Chondrocyte (in vitro differentiated cells): ENCODE measurements around the gene SFPQ. TPM values are rescaled to one million over a fixed set of nuclear protein-coding genes. Genes with fewer than 3 reads are reported as not detected.

ENCODE experiments used
- DNase-seq: peaks from one replicate; pipeline ENCODE4 v3.0.0; 2021; ENCODE audit warnings: mixed read lengths, low spot score
- H3K27ac Mint-ChIP-seq: one replicate; pipeline ENCODE4 v1.8.0; 2021; ENCODE audit warnings: mild to moderate bottlenecking, moderate library complexity, mixed read lengths; ENCODE audit not compliant: unreplicated experiment
- H3K27me3 Mint-ChIP-seq: 2 replicates; pipeline ENCODE4 v1.8.0; 2021; ENCODE audit warnings: low read depth, mixed read lengths
- H3K36me3 Mint-ChIP-seq: 2 replicates; pipeline ENCODE4 v1.8.0; 2021; ENCODE audit warnings: low read depth, mixed read lengths
- H3K4me1 Mint-ChIP-seq: 2 replicates; pipeline ENCODE4 v1.8.0; 2021; ENCODE audit warnings: low read depth, mild to moderate bottlenecking, mixed read lengths
- H3K4me3 Mint-ChIP-seq: one replicate; pipeline ENCODE4 v1.8.0; 2021; ENCODE audit warnings: mild to moderate bottlenecking, moderate library complexity, mixed read lengths; ENCODE audit not compliant: unreplicated experiment
- H3K9me3 Mint-ChIP-seq: 2 replicates; pipeline ENCODE4 v1.8.0; 2021; ENCODE audit warnings: low read depth, mixed read lengths
- CTCF ChIP-seq: fragments of 200-600 bp; sonication (generic); IDR thresholded peaks from 2 replicates; pipeline ENCODE4 v1.5.0; 2021; ENCODE audit warnings: antibody characterized with exemption, mild to moderate bottlenecking, moderate library complexity
- total RNA-seq: library from RNA; stranded (reverse); gene quantifications from 3 replicates; pipeline ENCODE4 v1.2.1, GENCODE V29; 2021

The SFPQ gene
- total RNA-seq, 1 donor from 2014 or later, result 149 TPM

GRCh38 chr1:35191429-35192055 is 1.4 kb downstream of the SFPQ start:
- Mint-ChIP-seq H3K27me3 (no peaks in the 10 kb centered on the region), H3K27ac (peak overlapping the region; percentile 89), H3K36me3 (peaks cover 49% of the 10 kb centered on the region), H3K9me3 (no peaks in the 10 kb centered on the region), H3K4me1 (peaks cover 51% of the 10 kb centered on the region), H3K4me3 (peak overlapping the region; percentile 85)
- no peak for TF ChIP-seq CTCF
- DNase-seq, result no peak

DNA sequence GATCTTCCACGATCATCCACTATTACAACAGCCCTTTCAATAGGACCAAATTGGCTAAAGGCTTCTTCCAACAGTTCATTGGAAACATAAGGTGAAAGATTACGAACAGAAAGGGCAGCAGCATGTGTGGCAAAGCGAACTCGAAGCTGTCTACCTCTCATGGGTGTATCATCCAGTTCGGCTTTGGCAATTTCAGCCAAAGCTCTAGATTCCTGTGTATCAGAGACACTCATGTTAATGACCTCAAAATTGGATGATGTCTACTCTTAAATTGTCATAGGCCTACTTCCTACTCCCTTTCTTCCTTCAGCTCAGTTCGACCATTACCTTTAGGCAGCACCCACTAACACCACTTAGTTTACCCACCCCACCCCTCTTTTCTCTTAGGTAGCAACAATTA is 2.2 kb downstream of the SFPQ start:
- Mint-ChIP-seq H3K4me1 (peaks cover 54% of the 10 kb centered on the region), H3K27me3 (no peaks in the 10 kb centered on the region), H3K36me3 (peaks cover 53% of the 10 kb centered on the region), H3K9me3 (no peaks in the 10 kb centered on the region), H3K27ac (peak overlapping the region; percentile 89), H3K4me3 (peak overlapping the region; percentile 85)
- no peak for DNase-seq
- no peak for TF ChIP-seq CTCF

DNA sequence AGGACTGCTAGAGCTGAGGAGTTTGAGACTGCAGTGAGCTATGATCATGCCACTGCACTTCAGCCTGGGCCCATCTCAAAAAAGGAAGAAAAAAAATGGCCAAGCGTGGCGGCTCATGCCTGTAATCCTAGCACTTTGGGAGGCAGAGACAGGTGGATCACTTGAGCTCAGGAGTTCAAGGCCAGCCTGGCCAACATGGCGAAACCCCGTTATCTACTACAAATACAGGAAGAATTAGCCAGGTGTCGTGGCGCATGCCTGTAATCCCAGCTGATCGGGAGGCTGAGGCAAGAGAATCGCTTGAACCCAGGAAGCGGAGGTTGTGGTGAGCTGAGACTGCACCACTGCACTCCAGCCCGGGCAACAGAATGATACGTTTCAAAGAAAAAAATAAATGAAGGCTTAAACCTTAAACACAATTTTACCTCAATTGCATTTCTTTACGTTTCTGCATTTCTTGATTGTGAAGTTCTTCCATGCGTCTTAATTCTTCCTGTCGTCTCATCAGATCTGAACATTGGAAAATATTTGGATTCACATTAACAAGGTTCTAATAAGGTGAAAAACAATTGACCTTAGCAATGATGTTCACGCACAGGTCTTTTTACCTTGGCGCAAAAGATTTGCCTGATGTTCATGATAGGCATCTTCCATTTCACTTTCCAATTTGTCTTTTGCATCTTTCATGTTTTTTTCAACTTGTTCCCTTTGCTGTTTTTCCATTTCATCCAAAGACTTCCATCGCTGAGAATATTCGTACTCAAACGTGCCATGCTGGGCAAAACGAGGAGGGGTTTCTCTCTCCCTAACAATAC is 4.2 kb downstream of the SFPQ start:
- H3K4me3 Mint-ChIP-seq, result peak overlapping the region; percentile 85
- H3K4me1 Mint-ChIP-seq, result peaks cover 71% of the 10 kb centered on the region
- TF ChIP-seq CTCF, result no peak
- peaks cover 69% of the 10 kb centered on the region for H3K36me3 Mint-ChIP-seq
- no peaks in the 10 kb centered on the region for H3K9me3 Mint-ChIP-seq
- no peak for DNase-seq
- H3K27me3 Mint-ChIP-seq, result no peaks in the 10 kb centered on the region
- H3K27ac Mint-ChIP-seq, result peak overlapping the region; percentile 67

DNA sequence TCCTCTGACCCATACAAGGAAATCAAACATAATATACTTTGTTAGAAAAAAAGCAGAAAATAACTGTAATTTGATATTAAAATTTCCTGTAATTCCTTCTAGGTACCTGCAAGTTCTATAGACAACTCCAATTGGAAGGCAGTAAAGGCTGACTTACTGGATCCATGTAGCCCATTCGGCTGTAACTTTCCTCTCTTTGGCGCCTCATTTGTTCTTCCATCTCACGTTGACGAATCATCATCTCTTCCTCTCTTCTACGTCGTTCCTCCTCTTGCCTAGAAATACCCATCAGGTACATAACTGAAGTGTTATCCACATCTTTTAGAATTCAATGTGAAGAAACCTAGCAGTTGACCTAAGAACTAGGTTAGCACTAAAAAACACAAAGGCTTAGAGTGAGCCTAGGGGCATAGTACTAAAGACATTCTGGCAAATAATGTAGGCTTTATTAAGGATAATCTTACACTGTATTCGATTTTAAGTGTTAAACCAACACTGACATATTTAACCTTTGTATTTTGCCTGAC is 5.1 kb downstream of the SFPQ start:
- H3K4me3 Mint-ChIP-seq, result no peak overlapping the region
- no peak for DNase-seq
- no peak for TF ChIP-seq CTCF
- H3K4me1 Mint-ChIP-seq, result peaks cover 71% of the 10 kb centered on the region
- no peaks in the 10 kb centered on the region for H3K27me3 Mint-ChIP-seq
- H3K36me3 Mint-ChIP-seq, result peaks cover 75% of the 10 kb centered on the region
- H3K27ac Mint-ChIP-seq, result peak overlapping the region; percentile 51
- H3K9me3 Mint-ChIP-seq, result no peaks in the 10 kb centered on the region

GRCh38 chr1:35186239-35186638 is 6.7 kb downstream of the SFPQ start:
- H3K9me3 Mint-ChIP-seq, result no peaks in the 10 kb centered on the region
- no peak overlapping the region for H3K4me3 Mint-ChIP-seq
- no peaks in the 10 kb centered on the region for H3K27me3 Mint-ChIP-seq

More at GRCh38 chr1:35186239-35186638, 6.7 kb downstream of the SFPQ start:
- no peak for TF ChIP-seq CTCF
- H3K4me1 Mint-ChIP-seq, result peaks cover 82% of the 10 kb centered on the region
- H3K36me3 Mint-ChIP-seq, result peaks cover 84% of the 10 kb centered on the region
- H3K27ac Mint-ChIP-seq, result no peak overlapping the region
- DNase-seq, result no peak
